Activated T-cell treated with anti-CD3 and anti-CD28 coated beads, Interleukin-2, amount 50 U/mL, for 1 hour (primary cell): ENCODE data around the gene BBOX1.
"Not testable (repeated sequence)": the region's sequence is repeated elsewhere in the genome, so short reads cannot be mapped to it uniquely, and the experiment has no call there.

Experiments used
- DNase-seq: peaks from one replicate; pipeline ENCODE4 v3.0.0-alpha.2; 2020

BBOX1 gene

GRCh38 chr11:27085605-27086004 is 45.0 kb downstream of the BBOX1 start:
- DNase-seq = no peak

- no peak for DNase-seq
Measured at GRCh38 chr11:27087432-27087831, 46.8 kb downstream of the BBOX1 start.

- no peak for DNase-seq
Measured at GRCh38 chr11:27088353-27088752, 47.7 kb downstream of the BBOX1 start.

- no peak for DNase-seq
Measured at GRCh38 chr11:27089746-27090145, 49.1 kb downstream of the BBOX1 start.

- not testable (repeated sequence) for DNase-seq
Measured at GRCh38 chr11:27090357-27090948, 49.8 kb downstream of the BBOX1 start.

- no peak for DNase-seq
Measured at GRCh38 chr11:27094120-27094519, 53.5 kb downstream of the BBOX1 start.

- DNase-seq = no peak
Measured at GRCh38 chr11:27095059-27095458, 54.4 kb downstream of the BBOX1 start.

GRCh38 chr11:27095887-27096286 is 55.3 kb downstream of the BBOX1 start:
- DNase-seq = no peak

GRCh38 chr11:27097551-27097950 is 56.9 kb downstream of the BBOX1 start:
- DNase-seq = no peak

- no peak for DNase-seq
Measured at GRCh38 chr11:27100534-27100933, 59.9 kb downstream of the BBOX1 start.

- no peak for DNase-seq
Measured at GRCh38 chr11:27107548-27107947, 66.9 kb downstream of the BBOX1 start.

GRCh38 chr11:27108809-27109208 is 68.2 kb downstream of the BBOX1 start:
- no peak for DNase-seq

GRCh38 chr11:27111896-27112295 is 71.3 kb downstream of the BBOX1 start:
- DNase-seq = no peak

GRCh38 chr11:27112946-27113345 is 72.3 kb downstream of the BBOX1 start:
- DNase-seq = no peak

GRCh38 chr11:27115051-27115650 is 74.5 kb downstream of the BBOX1 start:
- no peak for DNase-seq

GRCh38 chr11:27116684-27117083 is 76.1 kb downstream of the BBOX1 start:
- DNase-seq = no peak

- DNase-seq = no peak
Measured at GRCh38 chr11:27118371-27118770, 77.8 kb downstream of the BBOX1 start.

GRCh38 chr11:27118949-27119348 is 78.3 kb downstream of the BBOX1 start:
- DNase-seq = no peak

- no peak for DNase-seq
Measured at GRCh38 chr11:27119396-27119795, 78.8 kb downstream of the BBOX1 start.

GRCh38 chr11:27120211-27120610 is 79.6 kb downstream of the BBOX1 start:
- no peak for DNase-seq

GRCh38 chr11:27122001-27122400 is 81.4 kb downstream of the BBOX1 start:
- no peak for DNase-seq

- DNase-seq = no peak
Measured at GRCh38 chr11:27124514-27125264, 84.1 kb downstream of the BBOX1 start.

GRCh38 chr11:27129686-27130085 is 89.1 kb downstream of the BBOX1 start:
- DNase-seq = no peak

- no peak for DNase-seq
Measured at GRCh38 chr11:27130806-27131205, 90.2 kb downstream of the BBOX1 start.
